HL-60/S4 (cell line): ENCODE results near the gene NLGN2.

ENCODE experiments used
- in situ Hi-C: fragments of 300-500 bp; cut with MboI; formaldehyde crosslinking; loops from 2 replicates; pipeline ENCODE4 v1.14.3; 2022; ENCODE audit warnings: low sequenced_read_pairs

The NLGN2 gene

GRCh38 chr17:7411427-7411750 is 3.7 kb downstream of the NLGN2 start:
- in situ Hi-C loops, result no loop called here

- in situ Hi-C loops, result no loop called here
These were observed 5.8 kb downstream of the NLGN2 start for GRCh38 chr17:7413346-7413985.

GRCh38 chr17:7414837-7415236 is 7.2 kb downstream of the NLGN2 start:
- in situ Hi-C loops, result no loop called here

- in situ Hi-C loops, result no loop called here
These were observed 8.1 kb downstream of the NLGN2 start for GRCh38 chr17:7415784-7416183.

GRCh38 chr17:7416323-7416722 is 8.7 kb downstream of the NLGN2 start:
- in situ Hi-C loops, result no loop called here

- in situ Hi-C loops, result no loop called here
These were observed 9.5 kb downstream of the NLGN2 start for GRCh38 chr17:7417056-7417655.

- in situ Hi-C loops, result no loop called here
These were observed 11.0 kb downstream of the NLGN2 start for GRCh38 chr17:7418472-7419152.

- in situ Hi-C loops, result no loop called here
These were observed 12.4 kb downstream of the NLGN2 start, which contains the start of gene SPEM1 for GRCh38 chr17:7419819-7420610. Gene SPEM1 (plus strand): TSS chr17:7420324. CDS start chr17:7420385, 61 bp downstream.

- in situ Hi-C loops, result no loop called here
These were observed 13.5 kb downstream of the NLGN2 start for GRCh38 chr17:7421186-7421585.

- in situ Hi-C loops, result no loop called here
These were observed 16.0 kb downstream of the NLGN2 start for GRCh38 chr17:7423679-7424078.

GRCh38 chr17:7425316-7425715 is 17.7 kb downstream of the NLGN2 start, which contains the start of gene SPEM2:
Gene SPEM2 (plus strand): TSS chr17:7425616. CDS start chr17:7425689, 73 bp downstream.
- in situ Hi-C loops, result no loop called here

GRCh38 chr17:7425756-7426155 is 18.1 kb downstream of the NLGN2 start:
- in situ Hi-C loops, result no loop called here

- in situ Hi-C loops, result no loop called here
These were observed 18.7 kb downstream of the NLGN2 start for GRCh38 chr17:7426203-7426863.

- in situ Hi-C loops, result no loop called here
These were observed 19.3 kb downstream of the NLGN2 start for GRCh38 chr17:7426896-7427489.

GRCh38 chr17:7427549-7427948 is 19.9 kb downstream of the NLGN2 start:
- in situ Hi-C loops, result no loop called here

- in situ Hi-C loops, result no loop called here
These were observed 20.9 kb downstream of the NLGN2 start, which contains the start of gene SPEM3 for GRCh38 chr17:7428557-7428956. Gene SPEM3 (plus strand): TSS chr17:7428857. CDS start chr17:7428903, 46 bp downstream.

GRCh38 chr17:7429722-7430121 is 22.1 kb downstream of the NLGN2 start:
- in situ Hi-C loops, result no loop called here

- in situ Hi-C loops, result no loop called here
These were observed 23.6 kb downstream of the NLGN2 start for GRCh38 chr17:7431231-7431630.

- in situ Hi-C loops, result no loop called here
These were observed 24.7 kb downstream of the NLGN2 start for GRCh38 chr17:7432296-7432695.
